Activated T-cell treated with anti-CD3 and anti-CD28 coated beads for 48 hours (primary cell): ENCODE results near the gene LGR6.

Experiments used
- DNase-seq: peaks from one replicate; pipeline ENCODE4 v3.0.0-alpha.2; 2020; ENCODE audit warnings: low read depth

The LGR6 gene

GRCh38 chr1:202268817-202269216, 75.2 kb downstream of the LGR6 start:
- no peak for DNase-seq

DNA sequence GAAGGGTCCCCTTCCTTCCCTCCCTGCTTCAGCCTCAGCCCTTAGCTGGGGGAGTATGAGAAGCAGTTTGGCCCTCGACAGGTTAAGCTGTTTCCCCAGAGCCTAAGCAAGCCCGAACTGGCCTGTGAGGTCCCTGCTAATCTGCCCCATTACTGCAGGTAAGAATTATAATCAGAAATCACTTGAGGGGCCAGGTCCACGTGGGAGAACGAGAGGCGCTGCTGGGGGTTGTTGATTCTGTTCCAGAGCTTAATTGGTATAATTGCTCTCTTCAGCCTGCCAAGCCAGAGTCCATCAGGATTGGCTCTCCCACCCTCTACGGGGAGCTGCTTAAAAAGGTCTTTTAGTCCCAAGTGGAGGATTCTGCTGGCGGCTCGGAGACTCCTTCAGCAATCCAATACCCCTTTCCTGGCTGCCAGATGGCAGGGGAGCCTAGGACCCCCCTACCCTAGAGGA, 77.3 kb downstream of the LGR6 start:
- no peak for DNase-seq

- no peak for DNase-seq
Measured at GRCh38 chr1:202272103-202272845, 78.7 kb downstream of the LGR6 start.

DNA sequence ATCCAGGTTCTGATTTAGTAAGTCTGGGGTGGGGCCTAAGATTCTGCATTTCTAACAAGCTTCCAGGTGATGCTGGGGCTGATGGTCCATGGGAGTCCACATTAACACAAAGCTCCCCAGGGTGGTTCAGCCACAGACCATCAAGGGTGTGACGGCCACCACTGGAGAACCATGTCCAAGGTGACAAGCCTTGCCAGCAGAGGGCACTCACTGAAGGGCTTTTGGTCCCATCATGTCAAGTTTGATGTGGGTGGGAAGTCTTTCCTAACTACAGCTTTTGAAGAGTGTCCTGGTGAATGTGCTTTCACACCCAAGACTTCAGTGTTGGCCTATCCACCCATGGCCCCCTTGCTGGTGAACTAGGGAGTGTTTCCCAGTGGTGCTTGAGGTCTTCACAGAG, 81.0 kb downstream of the LGR6 start:
- peak; percentile 27 for DNase-seq

- DNase-seq: no peak
Measured at GRCh38 chr1:202275061-202275770, 81.6 kb downstream of the LGR6 start.

DNA sequence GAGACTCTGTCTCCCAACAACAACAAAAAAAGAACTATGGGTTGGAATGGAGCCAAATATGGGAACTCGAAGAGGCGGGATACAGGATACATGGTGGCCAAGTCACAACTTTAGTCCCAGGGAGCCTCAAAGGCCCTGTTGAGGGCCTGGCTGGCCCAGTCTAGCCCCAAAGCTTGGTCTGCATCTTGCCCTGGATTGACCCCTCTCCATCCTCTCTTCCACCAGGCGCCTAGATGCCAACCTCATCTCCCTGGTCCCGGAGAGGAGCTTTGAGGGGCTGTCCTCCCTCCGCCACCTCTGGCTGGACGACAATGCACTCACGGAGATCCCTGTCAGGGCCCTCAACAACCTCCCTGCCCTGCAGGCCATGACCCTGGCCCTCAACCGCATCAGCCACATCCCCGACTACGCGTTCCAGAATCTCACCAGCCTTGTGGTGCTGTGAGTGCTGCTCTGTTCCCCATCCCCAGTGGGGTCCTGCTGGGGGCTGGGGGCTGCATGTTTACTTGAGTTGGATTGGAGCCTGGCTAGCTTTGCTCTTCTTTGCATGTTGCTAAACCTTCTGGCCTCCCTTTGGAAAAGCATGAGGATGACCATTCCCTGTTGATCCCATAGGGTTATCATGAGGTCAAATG, 82.6 kb downstream of the LGR6 start:
- no peak for DNase-seq

GRCh38 chr1:202276920-202277319, 83.3 kb downstream of the LGR6 start:
- DNase-seq: no peak

DNA sequence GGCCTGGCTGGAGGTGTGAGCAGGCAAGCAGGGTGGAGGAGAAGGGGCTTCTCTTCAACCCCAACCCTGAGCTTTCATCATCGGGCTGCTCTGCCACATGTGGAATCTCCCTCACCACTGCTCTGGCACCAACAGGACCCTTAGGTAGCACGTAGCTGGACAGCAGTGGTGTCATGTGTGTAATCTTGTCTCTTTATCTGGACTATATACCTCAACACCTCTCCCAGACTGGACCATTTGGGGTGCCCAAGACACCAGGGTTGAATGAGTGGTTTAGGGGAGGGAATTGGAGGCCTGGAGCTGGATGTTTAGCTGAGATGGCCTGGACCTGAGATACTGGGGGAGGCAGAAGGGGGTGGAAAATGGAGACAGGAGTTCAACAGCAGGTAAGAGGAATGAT, 85.2 kb downstream of the LGR6 start:
- DNase-seq: no peak

GRCh38 chr1:202279806-202280205, 86.2 kb downstream of the LGR6 start:
- DNase-seq: no peak

DNA sequence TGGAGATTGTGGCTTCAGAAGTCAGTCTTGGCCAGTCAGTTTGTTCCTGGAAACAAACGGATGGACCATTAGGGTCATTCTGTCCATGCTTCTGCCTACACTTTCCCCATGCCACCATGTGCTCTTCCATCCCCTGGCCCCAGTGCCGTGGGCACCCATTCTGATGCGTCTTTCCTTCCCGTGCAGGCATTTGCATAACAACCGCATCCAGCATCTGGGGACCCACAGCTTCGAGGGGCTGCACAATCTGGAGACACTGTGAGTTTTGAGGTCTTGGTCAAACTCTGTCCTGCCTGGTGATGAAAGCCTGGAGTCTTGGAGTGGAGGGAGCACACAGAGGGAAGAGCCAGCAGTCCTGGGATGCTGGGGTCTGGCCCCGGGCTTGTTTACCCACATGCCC, 87.0 kb downstream of the LGR6 start:
- DNase-seq: no peak

GRCh38 chr1:202281316-202282024, 87.9 kb downstream of the LGR6 start:
- DNase-seq: no peak

- DNase-seq: no peak
Measured at GRCh38 chr1:202282025-202282371, 88.4 kb downstream of the LGR6 start.

- no peak for DNase-seq
Measured at GRCh38 chr1:202282596-202283283, 89.1 kb downstream of the LGR6 start.

GRCh38 chr1:202283379-202283844, 89.8 kb downstream of the LGR6 start:
- no peak for DNase-seq

GRCh38 chr1:202283991-202284390, 90.4 kb downstream of the LGR6 start:
- no peak for DNase-seq

DNA sequence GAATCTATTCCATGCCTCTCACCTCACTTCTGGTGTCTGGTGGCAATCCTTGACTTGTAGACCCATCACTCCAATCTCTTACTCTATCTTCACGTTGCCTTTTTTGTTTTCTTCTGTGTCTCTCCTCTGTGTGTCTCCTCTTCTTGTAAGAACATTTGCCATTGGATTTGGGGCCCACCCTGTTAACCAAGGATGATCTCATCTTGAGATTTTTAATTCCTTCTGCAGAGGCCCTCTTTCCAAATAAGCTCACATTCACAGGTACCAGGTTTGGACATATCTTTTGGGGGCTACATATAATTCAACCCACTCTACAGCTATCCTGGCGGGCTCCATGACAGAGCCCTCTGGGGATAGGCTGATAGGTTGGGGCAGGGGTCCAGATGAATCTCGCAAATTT, 92.3 kb downstream of the LGR6 start:
- no peak for DNase-seq

GRCh38 chr1:202286622-202287097, 93.1 kb downstream of the LGR6 start:
- no peak for DNase-seq

DNA sequence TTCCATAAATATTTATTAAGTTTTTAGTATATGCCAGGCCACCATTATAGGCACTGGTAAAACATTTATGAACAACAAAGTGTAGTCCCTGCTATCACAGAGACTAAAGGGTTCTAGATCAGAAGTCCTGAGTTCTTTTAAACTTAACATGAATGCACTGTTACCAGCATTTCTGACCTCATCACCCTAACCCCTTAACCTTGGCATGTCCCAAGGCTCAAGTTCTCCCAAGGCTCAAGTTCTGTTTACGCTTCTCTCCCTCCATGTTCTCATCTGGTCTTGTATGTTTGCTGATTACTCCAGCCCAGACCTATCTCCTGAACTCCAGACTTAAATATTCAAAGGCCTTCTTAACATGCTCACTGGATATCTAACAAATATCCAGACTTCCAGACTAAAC, 93.6 kb downstream of the LGR6 start:
- DNase-seq: no peak

DNA sequence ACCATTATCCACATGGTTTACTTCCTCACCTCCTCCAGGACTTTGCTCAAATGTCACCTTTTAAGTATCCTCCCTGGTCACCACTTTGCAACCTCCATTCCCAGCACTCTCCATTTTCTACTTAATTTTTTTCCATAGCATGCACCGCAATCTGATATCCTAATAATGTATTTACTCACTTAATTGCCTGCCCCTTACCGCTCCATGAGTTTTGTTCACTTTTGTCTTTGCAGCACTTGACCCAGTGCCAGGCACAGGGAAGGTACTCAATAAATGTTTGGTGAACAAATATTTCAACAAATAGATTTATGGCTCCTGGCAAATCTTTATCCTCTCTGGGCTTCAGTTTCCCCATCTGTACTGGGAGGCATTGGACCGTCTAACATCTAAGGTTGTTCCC, 94.6 kb downstream of the LGR6 start:
- DNase-seq: no peak

DNA sequence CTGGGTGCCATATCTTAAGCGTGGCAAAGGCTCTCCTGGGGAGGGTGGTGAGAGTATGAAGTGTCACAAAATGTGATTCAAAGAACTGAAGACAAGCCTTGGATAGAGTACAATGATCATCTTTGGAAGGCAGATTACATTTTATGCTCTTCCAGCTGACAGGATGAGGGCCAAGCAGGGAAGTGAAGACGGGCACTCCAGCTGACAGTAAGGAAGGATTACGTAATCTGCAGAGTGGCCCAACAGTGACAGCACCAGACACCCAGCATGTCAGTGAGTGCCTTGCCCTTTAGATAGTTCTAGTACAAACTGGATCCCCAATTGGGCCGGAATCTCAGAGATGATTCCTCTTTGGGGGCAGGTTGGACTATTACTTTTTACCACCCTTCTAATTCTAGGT, 95.4 kb downstream of the LGR6 start:
- DNase-seq: no peak

DNA sequence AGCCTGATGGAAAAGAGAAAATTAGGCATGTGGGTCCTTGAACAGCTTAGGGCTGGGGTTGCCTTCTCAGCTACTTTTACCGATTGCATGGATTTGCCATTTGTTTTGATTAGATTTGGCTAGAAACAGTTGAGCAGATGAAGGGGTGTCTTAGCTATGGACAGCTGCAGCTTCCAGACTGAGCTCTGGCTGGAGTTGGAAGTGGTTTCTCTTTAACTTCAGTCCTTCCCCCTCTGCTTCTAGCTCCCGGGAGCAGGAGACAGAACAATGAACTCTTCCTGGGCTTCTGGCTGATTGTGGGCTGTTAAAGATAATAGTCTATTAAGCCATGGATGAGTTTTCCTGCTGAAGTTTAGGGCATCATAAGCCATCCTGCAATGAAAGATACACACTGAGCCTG, 97.4 kb downstream of the LGR6 start:
- no peak for DNase-seq
